Cardiac fibroblast (primary cell): Measurements from ENCODE around the gene HSPB9.
A peak's percentile ranks its signal among the peaks of the same experiment; 100 is the strongest.

ENCODE experiments used
- DNase-seq, 2 donors: peaks; one replicate each; pipeline versions ENCODE4 v3.0.0 to v3.0.0-alpha.2; 2010; ENCODE audit warnings: low read depth in 2 of 2
- H3K4me3 ChIP-seq, 2 donors: replicated peaks in 1 of 2; 1 replicate in 1 of 2; 2 replicates in 1 of 2; pipeline ENCODE4 v1.5.1; 2011; ENCODE audit warnings: low read depth in 2 of 2, low read length in 2 of 2, mild to moderate bottlenecking in 2 of 2, moderate library complexity in 1 of 2
- CTCF ChIP-seq: IDR thresholded peaks from one replicate; pipeline ENCODE4 v1.5.1; 2011; ENCODE audit warnings: low read depth, mild to moderate bottlenecking, low read length, inconsistent platforms

The HSPB9 gene

GRCh38 chr17:42120770-42121769 lies 1.5 kb upstream of the HSPB9 start, which contains the start of gene KAT2A:
Gene KAT2A, minus strand, starts transcription at chr17:42121367. Its CDS starts 63 bp downstream, at chr17:42121304.
- H3K4me3 ChIP-seq: peak within 1 kb of the TSS; percentile 51 to 60

GRCh38 chr17:42124256-42124655 lies 1.7 kb downstream of the HSPB9 start:
- no peak for DNase-seq
- TF ChIP-seq CTCF: no peak
- H3K4me3 ChIP-seq: no peak overlapping the region

More at GRCh38 chr17:42120770-42121769, 1.5 kb upstream of the HSPB9 start, which contains the start of gene KAT2A:
- TF ChIP-seq CTCF: no peak
- peak; percentile 80 to 83 for DNase-seq

GRCh38 chr17:42125565-42125964 lies 3.0 kb downstream of the HSPB9 start:
- TF ChIP-seq CTCF: no peak

GRCh38 chr17:42126836-42127235 lies 4.2 kb downstream of the HSPB9 start:
- no peak overlapping the region for H3K4me3 ChIP-seq
- DNase-seq: no peak
- no peak for TF ChIP-seq CTCF

More at GRCh38 chr17:42125565-42125964, 3.0 kb downstream of the HSPB9 start:
- H3K4me3 ChIP-seq: no peak overlapping the region
- DNase-seq: no peak

- TF ChIP-seq CTCF: no peak
These were observed 4.8 kb downstream of the HSPB9 start for GRCh38 chr17:42127414-42127813.

GRCh38 chr17:42129109-42129837 lies 6.7 kb downstream of the HSPB9 start:
- no peak for DNase-seq
- TF ChIP-seq CTCF: no peak
- H3K4me3 ChIP-seq: no peak overlapping the region

More at GRCh38 chr17:42127414-42127813, 4.8 kb downstream of the HSPB9 start:
- no peak overlapping the region for H3K4me3 ChIP-seq
- no peak for DNase-seq
